Neural progenitor cell (in vitro differentiated cells): ENCODE measurements around the gene CAND2.

Experiments used
- EZH2 ChIP-seq: fragments of 200-600 bp; sonication (generic); IDR thresholded peaks from 2 replicates; pipeline ENCODE4 v1.6.1; 2017; ENCODE audit warnings: antibody characterized with exemption, mild to moderate bottlenecking, moderate library complexity
- EZH2phosphoT487 ChIP-seq: fragments of 200-600 bp; sonication (generic); IDR thresholded peaks from 2 replicates; pipeline ENCODE4 v1.6.1; 2017; ENCODE audit warnings: antibody characterized with exemption
- TF ChIP-seq, protein P1 (sequence below): fragments of 200-600 bp; sonication (generic); IDR thresholded peaks from 2 replicates; pipeline ENCODE4 v1.5.1; 2017; ENCODE audit warnings: antibody characterized with exemption, mild to moderate bottlenecking

DNA sequence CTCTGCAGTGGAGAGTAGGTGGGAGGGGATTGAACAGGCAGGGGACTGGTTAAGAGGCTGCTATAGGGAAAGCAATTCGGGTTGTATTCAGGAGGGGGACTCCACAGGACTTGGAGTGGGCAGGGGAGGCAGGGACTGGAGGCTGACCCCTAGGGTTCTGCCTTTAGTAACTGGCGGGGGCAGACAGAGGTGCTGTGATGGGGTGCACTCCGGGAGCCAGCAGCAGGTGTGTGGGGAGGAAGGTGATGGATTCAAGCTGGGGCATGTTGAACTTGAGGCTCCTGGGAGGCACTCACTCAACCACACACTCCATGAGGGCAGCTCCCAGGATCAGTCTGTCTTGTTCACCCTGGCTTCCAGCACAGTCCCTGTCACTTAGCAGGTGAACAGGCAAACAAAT is 12.5 kb downstream of the CAND2 start:
- TF ChIP-seq, protein P1, sequence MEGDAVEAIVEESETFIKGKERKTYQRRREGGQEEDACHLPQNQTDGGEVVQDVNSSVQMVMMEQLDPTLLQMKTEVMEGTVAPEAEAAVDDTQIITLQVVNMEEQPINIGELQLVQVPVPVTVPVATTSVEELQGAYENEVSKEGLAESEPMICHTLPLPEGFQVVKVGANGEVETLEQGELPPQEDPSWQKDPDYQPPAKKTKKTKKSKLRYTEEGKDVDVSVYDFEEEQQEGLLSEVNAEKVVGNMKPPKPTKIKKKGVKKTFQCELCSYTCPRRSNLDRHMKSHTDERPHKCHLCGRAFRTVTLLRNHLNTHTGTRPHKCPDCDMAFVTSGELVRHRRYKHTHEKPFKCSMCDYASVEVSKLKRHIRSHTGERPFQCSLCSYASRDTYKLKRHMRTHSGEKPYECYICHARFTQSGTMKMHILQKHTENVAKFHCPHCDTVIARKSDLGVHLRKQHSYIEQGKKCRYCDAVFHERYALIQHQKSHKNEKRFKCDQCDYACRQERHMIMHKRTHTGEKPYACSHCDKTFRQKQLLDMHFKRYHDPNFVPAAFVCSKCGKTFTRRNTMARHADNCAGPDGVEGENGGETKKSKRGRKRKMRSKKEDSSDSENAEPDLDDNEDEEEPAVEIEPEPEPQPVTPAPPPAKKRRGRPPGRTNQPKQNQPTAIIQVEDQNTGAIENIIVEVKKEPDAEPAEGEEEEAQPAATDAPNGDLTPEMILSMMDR, result no peak
- TF ChIP-seq EZH2phosphoT487 (no peak), EZH2 (no peak)
